ENCODE measurements around the gene PLVAP. TPM values are rescaled to one million over a fixed set of nuclear protein-coding genes. Genes with fewer than 3 reads are reported as not detected.

PLVAP gene
- total RNA-seq, 4 donors from 2014 or later, result 25.5 to 83.1 (median 26.6) TPM

- WGBS, result 75% methylated on average over 5 of the region's 7 CpGs
- H3K36me3 ChIP-seq, result no peaks in the 10 kb centered on the region
- H3K4me3 ChIP-seq, result peak overlapping the region; percentile 42
- H3K27me3 ChIP-seq, result no peaks in the 10 kb centered on the region
- no peak for DNase-seq (ENCODE audit: low spot score in 2 of 2)
- peaks cover 19% of the 10 kb centered on the region for H3K4me1 ChIP-seq
- no peak overlapping the region for H3K27ac ChIP-seq
- no peak for TF ChIP-seq CTCF (IDR thresholded peaks at IDR 0.05)
- no peaks in the 10 kb centered on the region for H3K9me3 ChIP-seq
Observed at GRCh38 chr19:17404621-17405249, 27.6 kb upstream of the PLVAP start.

GRCh38 chr19:17404015-17404414 is 26.9 kb upstream of the PLVAP start:
- Histone ChIP-seq H3K4me3 (peak overlapping the region; percentile 42), H3K27ac (no peak overlapping the region), H3K4me1 (peaks cover 19% of the 10 kb centered on the region), H3K27me3 (no peaks in the 10 kb centered on the region), H3K36me3 (no peaks in the 10 kb centered on the region), H3K9me3 (no peaks in the 10 kb centered on the region)
- WGBS, result 76% methylated on average over 6 of the region's 6 CpGs
- no peak for DNase-seq (ENCODE audit: low spot score in 2 of 2)
- TF ChIP-seq POLR2AphosphoS5 (IDR thresholded peaks at IDR 0.05), result no peak
- TF ChIP-seq EP300 (IDR thresholded peaks at IDR 0.05), result no peak
- no peak for TF ChIP-seq CTCF (IDR thresholded peaks at IDR 0.05)
- no peak for TF ChIP-seq POLR2A (IDR thresholded peaks at IDR 0.05)

GRCh38 chr19:17402982-17403855 is 26.1 kb upstream of the PLVAP start:
- peak overlapping the region; percentile 42 for H3K4me3 ChIP-seq
- H3K36me3 ChIP-seq, result no peaks in the 10 kb centered on the region
- H3K4me1 ChIP-seq, result peaks cover 19% of the 10 kb centered on the region
- TF ChIP-seq CTCF (IDR thresholded peaks at IDR 0.05), result no peak
- TF ChIP-seq POLR2A (IDR thresholded peaks at IDR 0.05), result no peak
- TF ChIP-seq POLR2AphosphoS5 (IDR thresholded peaks at IDR 0.05), result no peak
- no peak for TF ChIP-seq EP300 (IDR thresholded peaks at IDR 0.05)
- no peaks in the 10 kb centered on the region for H3K27me3 ChIP-seq
- H3K9me3 ChIP-seq, result no peaks in the 10 kb centered on the region
- no peak for DNase-seq (ENCODE audit: low spot score in 2 of 2)
- no peak overlapping the region for H3K27ac ChIP-seq
- 66% methylated on average over 23 of the region's 36 CpGs for WGBS

DNA sequence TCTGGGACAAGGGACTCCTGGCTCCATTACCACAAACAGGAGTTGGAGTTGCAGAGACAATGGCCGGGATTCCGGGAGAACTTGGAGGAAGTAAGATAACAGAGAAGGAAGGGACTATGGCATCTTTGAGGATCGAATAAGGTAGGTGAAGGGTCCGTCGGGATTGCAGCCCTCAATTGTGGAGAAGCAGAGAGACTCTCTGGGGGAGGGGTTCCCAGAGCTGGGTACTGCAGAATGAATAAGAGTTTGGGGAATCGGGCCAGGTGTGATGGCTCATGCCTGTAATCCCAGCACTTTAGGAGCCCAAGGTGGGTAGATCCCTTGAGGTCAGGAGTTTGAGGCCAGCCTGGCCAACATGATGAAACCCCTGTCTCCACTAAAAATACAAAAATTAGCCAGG is 24.5 kb upstream of the PLVAP start:
- no peaks in the 10 kb centered on the region for H3K27me3 ChIP-seq
- 96% methylated on average over 6 of the region's 6 CpGs for WGBS
- H3K4me1 ChIP-seq, result peaks cover 14% of the 10 kb centered on the region
- no peaks in the 10 kb centered on the region for H3K36me3 ChIP-seq
- no peak for TF ChIP-seq CTCF (IDR thresholded peaks at IDR 0.05)
- TF ChIP-seq EP300 (IDR thresholded peaks at IDR 0.05), result no peak
- no peak for TF ChIP-seq POLR2AphosphoS5 (IDR thresholded peaks at IDR 0.05)
- TF ChIP-seq POLR2A (IDR thresholded peaks at IDR 0.05), result no peak
- no peak overlapping the region for H3K4me3 ChIP-seq
- no peak for DNase-seq (ENCODE audit: low spot score in 2 of 2)
- no peak overlapping the region for H3K27ac ChIP-seq
- H3K9me3 ChIP-seq, result no peaks in the 10 kb centered on the region

- Histone ChIP-seq H3K4me3 (no peak overlapping the region), H3K4me1 (peaks cover 5% of the 10 kb centered on the region), H3K27me3 (peaks cover 7% of the 10 kb centered on the region), H3K36me3 (no peaks in the 10 kb centered on the region), H3K9me3 (no peaks in the 10 kb centered on the region), H3K27ac (no peak overlapping the region)
- 77% methylated on average over 8 of the region's 8 CpGs for WGBS
- no peak for TF ChIP-seq EP300 (IDR thresholded peaks at IDR 0.05)
- DNase-seq (ENCODE audit: low spot score in 2 of 2), result no peak
Observed at GRCh38 chr19:17398902-17399527, 21.9 kb upstream of the PLVAP start.
